HepG2 (cell line): ENCODE data around the gene FCGR3B. TPM values are rescaled to one million over a fixed set of nuclear protein-coding genes. Genes with fewer than 3 reads are reported as not detected.
A peak's percentile ranks its signal among the peaks of the same experiment; 100 is the strongest.
"Not testable (repeated sequence)": the region's sequence is repeated elsewhere in the genome, so short reads cannot be mapped to it uniquely, and the experiment has no call there.

Source experiments
- FOSL2 ChIP-seq: sonication (generic); formaldehyde crosslinking; IDR thresholded peaks from 2 replicates; pipeline ENCODE4 v1.4.0; 2020; ENCODE audit warnings: missing genetic modification reagents
- FOXP1 ChIP-seq, 2 experiments: fragments of 450-650 bp in 1 of 2; IDR thresholded peaks; 2 replicates each; pipeline ENCODE4 v1.6.1; 2017 to 2018; ENCODE audit warnings: antibody characterized with exemption in 1 of 2
- GATAD2A ChIP-seq: IDR thresholded peaks from 2 replicates; pipeline ENCODE4 v1.6.1; 2016
- HDAC2 ChIP-seq: sonication (generic); formaldehyde crosslinking; IDR thresholded peaks from 2 replicates; pipeline ENCODE4 v1.4.0; 2020; ENCODE audit warnings: missing genetic modification reagents
- HNRNPLL ChIP-seq: fragments of 200-400 bp; formaldehyde crosslinking; IDR thresholded peaks from 2 replicates; pipeline ENCODE4 v1.6.1; 2017; ENCODE audit warnings: mild to moderate bottlenecking, low read depth, low read length; ENCODE audit not compliant: poor library complexity, severe bottlenecking
- HOXA5 ChIP-seq: sonication (generic); formaldehyde crosslinking; IDR thresholded peaks from 2 replicates; pipeline ENCODE4 v1.4.0; 2020; ENCODE audit warnings: missing genetic modification reagents
- KLF6 ChIP-seq: IDR thresholded peaks from 2 replicates; pipeline ENCODE4 v1.8.0; 2016; ENCODE audit warnings: missing biosample characterization, missing genetic modification reagents
- SALL1 ChIP-seq: sonication (generic); formaldehyde crosslinking; IDR thresholded peaks from 2 replicates; pipeline ENCODE4 v1.8.0; 2022; ENCODE audit warnings: mild to moderate bottlenecking, missing genetic modification reagents
- SOX5 ChIP-seq: IDR thresholded peaks from 2 replicates; pipeline ENCODE4 v1.6.1; 2016; ENCODE audit warnings: borderline replicate concordance
- SOX6 ChIP-seq, 2 experiments: fragments of 450-650 bp in 1 of 2; sonication (generic) in 1 of 2; formaldehyde crosslinking in 1 of 2; IDR thresholded peaks; 2 replicates each; pipeline versions ENCODE4 v1.4.0 to v1.6.1; 2017 to 2020; ENCODE audit warnings: antibody characterized with exemption in 1 of 2, mild to moderate bottlenecking in 1 of 2, missing genetic modification reagents in 1 of 2
- THAP11 ChIP-seq: IDR thresholded peaks from 2 replicates; pipeline ENCODE4 v1.6.1; 2016; ENCODE audit warnings: missing biosample characterization, missing genetic modification reagents
- ZFP36 ChIP-seq: fragments of 150-350 bp; IDR thresholded peaks from 2 replicates; pipeline ENCODE4 v1.6.1; 2018; ENCODE audit warnings: borderline replicate concordance, low read length, low read depth; ENCODE audit not compliant: partially characterized antibody
- ZNF263 ChIP-seq: sonication (generic); formaldehyde crosslinking; IDR thresholded peaks from 2 replicates; pipeline ENCODE4 v1.4.0; 2020; ENCODE audit warnings: missing genetic modification reagents
- polyA plus RNA-seq, 8 experiments: library from polyadenylated mRNA; depleted of rRNA in 3 of 8; stranded (reverse) in 7 of 8; unstranded in 1 of 8; fragments of >200 nt; fragmentation: Illumina TruSeq in 4 of 8; extraction: Trizol in 4 of 8; gene quantifications; 2 replicates each; pipeline versions ENCODE4 v1.2.1 to v1.2.3, GENCODE V29; 2011 to 2016; ENCODE audit warnings: low read depth in 4 of 8, missing spikeins in 1 of 8, mixed read lengths in 1 of 8; ENCODE audit not compliant: insufficient read depth in 1 of 8
- total RNA-seq, 5 experiments: library from RNA; depleted of rRNA; stranded (reverse); fragments of >200 nt; fragmentation: Illumina TruSeq; extraction: Trizol; gene quantifications; 2 replicates each; pipeline ENCODE4 v1.2.3, GENCODE V29; 2016; ENCODE audit warnings: low read depth in 1 of 5
- TF ChIP-seq, protein P1 (sequence below): sonication (generic); formaldehyde crosslinking; IDR thresholded peaks from 2 replicates; pipeline ENCODE4 v1.4.0; 2020; ENCODE audit warnings: missing genetic modification reagents
- TF ChIP-seq, protein P2 (sequence below): sonication (generic); formaldehyde crosslinking; IDR thresholded peaks from 2 replicates; pipeline ENCODE4 v1.8.1; 2023; ENCODE audit warnings: mild to moderate bottlenecking, moderate library complexity, missing genetic modification reagents
- TF ChIP-seq, protein P3 (sequence below): IDR thresholded peaks from 2 replicates; pipeline ENCODE4 v1.6.1; 2016; ENCODE audit warnings: low read depth
- TF ChIP-seq, protein P4 (sequence below): sonication (generic); formaldehyde crosslinking; IDR thresholded peaks from 2 replicates; pipeline ENCODE4 v1.4.0; 2020; ENCODE audit warnings: missing genetic modification reagents
- TF ChIP-seq, protein P5 (sequence below): sonication (generic); IDR thresholded peaks from 2 replicates; pipeline ENCODE4 v1.6.1; 2016; ENCODE audit warnings: low read depth, borderline replicate concordance
- TF ChIP-seq, protein P6 (sequence below): IDR thresholded peaks from 2 replicates; pipeline ENCODE4 v1.6.1; 2016; ENCODE audit warnings: low read depth, borderline replicate concordance

Gene FCGR3B
- total and polyA plus RNA-seq, 2 of the 13 experiments (the other 11 are each of a cell fraction or from before 2014, with no cell fraction given) = not detected

DNA sequence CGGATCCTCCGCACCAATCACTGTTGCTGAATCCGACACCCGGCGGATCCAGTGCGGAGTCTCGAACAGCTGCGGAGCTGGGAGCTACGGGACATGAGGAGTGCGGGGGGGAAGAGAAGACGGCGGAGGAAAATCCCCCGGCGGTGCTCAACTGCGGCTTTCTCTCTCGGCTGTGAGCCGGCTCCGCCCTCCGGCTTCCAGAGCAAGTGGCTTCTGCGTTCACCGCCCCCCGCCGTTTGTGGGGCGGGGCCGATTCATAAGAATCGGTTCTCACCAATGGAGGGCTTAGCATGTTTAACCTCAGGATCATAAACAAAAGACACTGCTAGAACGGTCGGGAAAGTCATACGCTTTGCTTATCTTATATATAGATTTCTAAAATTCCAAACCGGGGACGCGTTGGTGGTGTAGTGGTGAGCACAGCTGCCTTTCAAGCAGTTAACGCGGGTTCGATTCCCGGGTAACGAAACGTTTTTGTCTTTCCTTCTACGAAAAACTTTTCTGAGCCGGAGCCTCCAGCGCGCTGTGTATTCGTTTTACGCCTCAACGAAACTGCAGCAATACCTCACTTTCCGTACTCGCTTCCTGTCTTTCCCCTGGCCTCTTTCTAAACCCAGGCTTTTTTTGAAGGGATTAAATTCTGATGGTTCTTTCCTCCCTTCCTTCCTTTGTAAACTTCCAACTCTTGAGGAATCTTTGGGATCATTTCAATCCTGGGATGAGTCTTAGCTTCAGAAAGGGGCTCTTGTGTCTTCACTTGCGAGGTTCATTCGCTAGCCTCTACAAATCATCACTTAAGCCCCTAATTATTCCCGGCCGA lies 18.4 kb downstream of the FCGR3B start (continued):
- TF ChIP-seq, protein P1, sequence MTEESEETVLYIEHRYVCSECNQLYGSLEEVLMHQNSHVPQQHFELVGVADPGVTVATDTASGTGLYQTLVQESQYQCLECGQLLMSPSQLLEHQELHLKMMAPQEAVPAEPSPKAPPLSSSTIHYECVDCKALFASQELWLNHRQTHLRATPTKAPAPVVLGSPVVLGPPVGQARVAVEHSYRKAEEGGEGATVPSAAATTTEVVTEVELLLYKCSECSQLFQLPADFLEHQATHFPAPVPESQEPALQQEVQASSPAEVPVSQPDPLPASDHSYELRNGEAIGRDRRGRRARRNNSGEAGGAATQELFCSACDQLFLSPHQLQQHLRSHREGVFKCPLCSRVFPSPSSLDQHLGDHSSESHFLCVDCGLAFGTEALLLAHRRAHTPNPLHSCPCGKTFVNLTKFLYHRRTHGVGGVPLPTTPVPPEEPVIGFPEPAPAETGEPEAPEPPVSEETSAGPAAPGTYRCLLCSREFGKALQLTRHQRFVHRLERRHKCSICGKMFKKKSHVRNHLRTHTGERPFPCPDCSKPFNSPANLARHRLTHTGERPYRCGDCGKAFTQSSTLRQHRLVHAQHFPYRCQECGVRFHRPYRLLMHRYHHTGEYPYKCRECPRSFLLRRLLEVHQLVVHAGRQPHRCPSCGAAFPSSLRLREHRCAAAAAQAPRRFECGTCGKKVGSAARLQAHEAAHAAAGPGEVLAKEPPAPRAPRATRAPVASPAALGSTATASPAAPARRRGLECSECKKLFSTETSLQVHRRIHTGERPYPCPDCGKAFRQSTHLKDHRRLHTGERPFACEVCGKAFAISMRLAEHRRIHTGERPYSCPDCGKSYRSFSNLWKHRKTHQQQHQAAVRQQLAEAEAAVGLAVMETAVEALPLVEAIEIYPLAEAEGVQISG (CRISPR knock-in tag) = peak; percentile 60
- TF ChIP-seq SALL1 (CRISPR knock-in tag) = peak; percentile 20; the same call in 1 of the 2 replicates
- TF ChIP-seq, protein P2, sequence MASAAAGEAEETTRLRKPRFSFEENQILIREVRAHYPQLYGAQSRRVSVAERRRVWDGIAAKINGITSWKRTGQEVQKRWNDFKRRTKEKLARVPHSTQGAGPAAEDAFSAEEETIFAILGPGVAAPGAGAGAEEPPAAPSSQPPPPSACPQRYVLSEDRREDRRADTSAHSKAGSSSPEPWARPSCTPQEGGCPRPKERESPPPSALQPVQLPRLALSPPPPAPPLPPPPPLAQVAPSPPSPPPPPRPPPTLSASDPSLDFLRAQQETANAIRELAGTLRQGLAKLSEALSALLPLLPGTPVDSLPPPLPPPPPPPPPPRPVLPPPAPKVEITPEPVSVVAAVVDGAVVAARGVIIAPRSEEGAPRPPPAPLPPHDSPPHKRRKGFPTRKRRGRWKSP (CRISPR knock-in tag) = 0 out of 2 replicates have a peak, but pooled peaks have one; percentile 30
- TF ChIP-seq, protein P3, sequence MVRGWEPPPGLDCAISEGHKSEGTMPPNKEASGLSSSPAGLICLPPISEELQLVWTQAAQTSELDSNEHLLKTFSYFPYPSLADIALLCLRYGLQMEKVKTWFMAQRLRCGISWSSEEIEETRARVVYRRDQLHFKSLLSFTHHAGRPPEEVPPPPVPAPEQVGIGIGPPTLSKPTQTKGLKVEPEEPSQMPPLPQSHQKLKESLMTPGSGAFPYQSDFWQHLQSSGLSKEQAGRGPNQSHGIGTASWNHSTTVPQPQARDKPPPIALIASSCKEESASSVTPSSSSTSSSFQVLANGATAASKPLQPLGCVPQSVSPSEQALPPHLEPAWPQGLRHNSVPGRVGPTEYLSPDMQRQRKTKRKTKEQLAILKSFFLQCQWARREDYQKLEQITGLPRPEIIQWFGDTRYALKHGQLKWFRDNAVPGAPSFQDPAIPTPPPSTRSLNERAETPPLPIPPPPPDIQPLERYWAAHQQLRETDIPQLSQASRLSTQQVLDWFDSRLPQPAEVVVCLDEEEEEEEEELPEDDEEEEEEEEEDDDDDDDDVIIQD (CRISPR knock-in tag) = 0 out of 2 replicates have a peak, but pooled peaks have one; percentile 19
- TF ChIP-seq, protein P4, sequence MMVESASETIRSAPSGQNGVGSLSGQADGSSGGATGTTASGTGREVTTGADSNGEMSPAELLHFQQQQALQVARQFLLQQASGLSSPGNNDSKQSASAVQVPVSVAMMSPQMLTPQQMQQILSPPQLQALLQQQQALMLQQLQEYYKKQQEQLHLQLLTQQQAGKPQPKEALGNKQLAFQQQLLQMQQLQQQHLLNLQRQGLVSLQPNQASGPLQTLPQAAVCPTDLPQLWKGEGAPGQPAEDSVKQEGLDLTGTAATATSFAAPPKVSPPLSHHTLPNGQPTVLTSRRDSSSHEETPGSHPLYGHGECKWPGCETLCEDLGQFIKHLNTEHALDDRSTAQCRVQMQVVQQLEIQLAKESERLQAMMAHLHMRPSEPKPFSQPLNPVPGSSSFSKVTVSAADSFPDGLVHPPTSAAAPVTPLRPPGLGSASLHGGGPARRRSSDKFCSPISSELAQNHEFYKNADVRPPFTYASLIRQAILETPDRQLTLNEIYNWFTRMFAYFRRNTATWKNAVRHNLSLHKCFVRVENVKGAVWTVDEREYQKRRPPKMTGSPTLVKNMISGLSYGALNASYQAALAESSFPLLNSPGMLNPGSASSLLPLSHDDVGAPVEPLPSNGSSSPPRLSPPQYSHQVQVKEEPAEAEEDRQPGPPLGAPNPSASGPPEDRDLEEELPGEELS = peak; percentile 26
- 0 out of 2 replicates have a peak, but pooled peaks have one; percentile 19 for TF ChIP-seq KLF6 (CRISPR knock-in tag)
- TF ChIP-seq ZFP36 = peak; percentile 45
- TF ChIP-seq, protein P5, sequence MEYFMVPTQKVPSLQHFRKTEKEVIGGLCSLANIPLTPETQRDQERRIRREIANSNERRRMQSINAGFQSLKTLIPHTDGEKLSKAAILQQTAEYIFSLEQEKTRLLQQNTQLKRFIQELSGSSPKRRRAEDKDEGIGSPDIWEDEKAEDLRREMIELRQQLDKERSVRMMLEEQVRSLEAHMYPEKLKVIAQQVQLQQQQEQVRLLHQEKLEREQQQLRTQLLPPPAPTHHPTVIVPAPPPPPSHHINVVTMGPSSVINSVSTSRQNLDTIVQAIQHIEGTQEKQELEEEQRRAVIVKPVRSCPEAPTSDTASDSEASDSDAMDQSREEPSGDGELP = 0 out of 2 replicates have a peak, but pooled peaks have one; percentile 25
- TF ChIP-seq GATAD2A (CRISPR knock-in tag) = peak; percentile 63
- TF ChIP-seq FOSL2 (CRISPR knock-in tag) = peak; percentile 32; the same call in 1 of the 2 replicates
- TF ChIP-seq ZNF263 = 0 out of 2 replicates have a peak, but pooled peaks have one; percentile 46
- TF ChIP-seq, protein P6, sequence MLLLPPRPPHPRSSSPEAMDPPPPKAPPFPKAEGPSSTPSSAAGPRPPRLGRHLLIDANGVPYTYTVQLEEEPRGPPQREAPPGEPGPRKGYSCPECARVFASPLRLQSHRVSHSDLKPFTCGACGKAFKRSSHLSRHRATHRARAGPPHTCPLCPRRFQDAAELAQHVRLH = peak; percentile 60; the same call in 1 of the 2 replicates
- not testable (repeated sequence) for TF ChIP-seq SOX6, FOXP1 (IDR thresholded peaks at IDR 0.05)
- peak; percentile 61 for TF ChIP-seq SOX6 (CRISPR knock-in tag; IDR thresholded peaks at IDR 0.05)
- peak; percentile 29; the same call in 1 of the 2 replicates for TF ChIP-seq FOXP1 (CRISPR knock-in tag; IDR thresholded peaks at IDR 0.05)
- TF ChIP-seq SOX5 (CRISPR knock-in tag) = peak; percentile 51; the same call in 1 of the 2 replicates
- TF ChIP-seq HNRNPLL = peak; percentile 86
- peak; percentile 18; the same call in 1 of the 2 replicates for TF ChIP-seq HDAC2
- 0 out of 2 replicates have a peak, but pooled peaks have one; percentile 34 for TF ChIP-seq HOXA5
- TF ChIP-seq THAP11 (CRISPR knock-in tag) = 0 out of 2 replicates have a peak, but pooled peaks have one; percentile 23
